ENCODE results near the gene OBI1.

Gene OBI1

GRCh38 chr13:78603240-78603957, 55.6 kb downstream of the OBI1 start, which contains the start of gene POU4F1:
Gene POU4F1, minus strand, starts transcription at chr13:78603552. Its CDS starts 226 bp downstream, at chr13:78603326.
- DNase-seq (ENCODE audit: low spot score), result peak; percentile 82

GRCh38 chr13:78602561-78603239, 56.3 kb downstream of the OBI1 start:
- no peak for DNase-seq (ENCODE audit: low spot score)

- DNase-seq (ENCODE audit: low spot score), result no peak
These were observed 56.9 kb downstream of the OBI1 start for GRCh38 chr13:78601874-78602560.

- DNase-seq (ENCODE audit: low spot score), result no peak
These were observed 57.7 kb downstream of the OBI1 start for GRCh38 chr13:78601124-78601873.

GRCh38 chr13:78600280-78600883, 58.6 kb downstream of the OBI1 start:
- no peak for DNase-seq (ENCODE audit: low spot score)

- no peak for DNase-seq (ENCODE audit: low spot score)
These were observed 59.2 kb downstream of the OBI1 start for GRCh38 chr13:78599645-78600279.

GRCh38 chr13:78598966-78599644, 59.9 kb downstream of the OBI1 start:
- no peak for DNase-seq (ENCODE audit: low spot score)

- no peak for DNase-seq (ENCODE audit: low spot score)
These were observed 60.7 kb downstream of the OBI1 start for GRCh38 chr13:78598116-78598781.

GRCh38 chr13:78597602-78597932, 61.4 kb downstream of the OBI1 start:
- DNase-seq (ENCODE audit: low spot score), result no peak

GRCh38 chr13:78596736-78597601, 62.0 kb downstream of the OBI1 start:
- no peak for DNase-seq (ENCODE audit: low spot score)

- peak; percentile 70 for DNase-seq (ENCODE audit: low spot score)
These were observed 62.6 kb downstream of the OBI1 start for GRCh38 chr13:78596399-78596735.

GRCh38 chr13:78595495-78596398, 63.2 kb downstream of the OBI1 start:
- no peak for DNase-seq (ENCODE audit: low spot score)

- no peak for DNase-seq (ENCODE audit: low spot score)
These were observed 64.4 kb downstream of the OBI1 start for GRCh38 chr13:78594456-78594975.

- no peak for DNase-seq (ENCODE audit: low spot score)
These were observed 65.1 kb downstream of the OBI1 start for GRCh38 chr13:78593652-78594455.

- no peak for DNase-seq (ENCODE audit: low spot score)
These were observed 65.8 kb downstream of the OBI1 start for GRCh38 chr13:78593129-78593528.

GRCh38 chr13:78592584-78592983, 66.4 kb downstream of the OBI1 start:
- no peak for DNase-seq (ENCODE audit: low spot score)

- DNase-seq (ENCODE audit: low spot score), result no peak
These were observed 69.7 kb downstream of the OBI1 start for GRCh38 chr13:78589206-78589605.

Data from left forelimb (tissue), 1 donor.